Natural killer cell treated with Interleukin-12 subunit alpha and Interleukin-12 subunit beta and Interleukin-15 and Interleukin-18, amount 100 ng/mL, for 72 hours (primary cell): ENCODE measurements around the gene LCMT2. TPM values are rescaled to one million over a fixed set of nuclear protein-coding genes. Genes with fewer than 3 reads are reported as not detected.

Experiments
- ATAC-seq, 2 donors: fragments of 150-1000 bp; cut with Tn5 transposase in 1 of 2; sonication (Bioruptor Pico), chemical (Tn5 transposase) in 1 of 2; 2 replicates each; pipeline ENCODE4 v1.10.0; 2021
- DNase-seq: peaks from one replicate; pipeline ENCODE4 v3.0.0; 2022; ENCODE audit warnings: low spot score
- H3K27ac Mint-ChIP-seq, 2 donors: 1 replicate in 1 of 2; 2 replicates in 1 of 2; pipeline ENCODE4 v1.8.0; 2022; ENCODE audit warnings: mixed read lengths in 2 of 2, mild to moderate bottlenecking in 1 of 2, moderate library complexity in 1 of 2
- H3K27me3 Mint-ChIP-seq, 2 donors: 1 replicate in 1 of 2; 2 replicates in 1 of 2; pipeline ENCODE4 v1.8.0; 2022; ENCODE audit warnings: mixed read lengths in 2 of 2
- H3K36me3 Mint-ChIP-seq: one replicate; pipeline ENCODE4 v1.8.0; 2022; ENCODE audit warnings: mixed read lengths
- H3K4me1 Mint-ChIP-seq, 2 donors: 1 replicate in 1 of 2; 2 replicates in 1 of 2; pipeline ENCODE4 v1.8.0; 2022; ENCODE audit warnings: low read depth in 2 of 2, mixed read lengths in 2 of 2, mild to moderate bottlenecking in 1 of 2
- H3K4me3 Mint-ChIP-seq: one replicate; pipeline ENCODE4 v1.8.0; 2022; ENCODE audit warnings: mixed read lengths
- H3K9me3 Mint-ChIP-seq: 2 replicates; pipeline ENCODE4 v1.8.0; 2022; ENCODE audit warnings: mixed read lengths
- total RNA-seq, 2 donors: library from RNA; stranded (reverse); gene quantifications; one replicate each; pipeline ENCODE4 v1.2.3, GENCODE V29; 2022

Gene LCMT2
- total RNA-seq, 2 donors from 2014 or later: 11.8 to 12.6 TPM

DNA sequence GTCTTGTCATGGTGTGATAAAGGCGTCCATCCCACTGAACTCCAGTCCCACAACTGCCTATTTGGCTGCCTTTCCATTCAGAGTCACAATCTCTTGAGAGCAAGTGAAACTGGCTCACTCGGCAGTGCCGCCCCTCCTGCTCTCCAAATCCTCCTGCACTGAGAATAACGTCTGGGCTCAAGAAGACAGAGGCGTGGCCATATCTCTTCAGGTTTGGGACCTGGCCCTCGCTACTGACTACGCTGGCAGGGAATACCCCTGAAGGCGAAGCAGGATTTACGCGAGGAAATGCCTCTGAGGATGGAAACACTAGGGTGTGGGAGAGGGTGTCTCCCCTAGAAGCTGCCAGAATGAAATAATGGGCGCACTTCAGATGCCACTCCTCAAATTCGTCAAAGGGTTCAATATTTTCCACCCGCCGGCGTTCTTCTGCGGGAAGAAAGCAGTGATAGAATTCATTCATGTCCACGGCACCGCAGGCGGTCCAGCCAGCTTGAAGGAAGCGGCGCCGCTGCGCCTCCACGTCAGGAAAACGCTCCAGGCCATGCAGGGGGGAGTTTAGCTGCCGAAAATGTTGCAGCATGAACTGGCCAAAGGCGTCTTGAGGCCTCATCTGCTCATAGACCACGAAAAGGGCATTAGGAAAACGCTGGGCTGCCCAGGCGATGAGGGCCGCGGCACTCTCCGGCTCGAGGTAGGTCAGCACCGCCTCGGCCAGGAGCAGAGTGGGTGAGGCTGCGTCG is 985 bp downstream of the LCMT2 start:
- H3K4me1 Mint-ChIP-seq: peaks cover 29 to 37% of the 10 kb centered on the region in 2 donors
- ATAC-seq: no peak

DNA sequence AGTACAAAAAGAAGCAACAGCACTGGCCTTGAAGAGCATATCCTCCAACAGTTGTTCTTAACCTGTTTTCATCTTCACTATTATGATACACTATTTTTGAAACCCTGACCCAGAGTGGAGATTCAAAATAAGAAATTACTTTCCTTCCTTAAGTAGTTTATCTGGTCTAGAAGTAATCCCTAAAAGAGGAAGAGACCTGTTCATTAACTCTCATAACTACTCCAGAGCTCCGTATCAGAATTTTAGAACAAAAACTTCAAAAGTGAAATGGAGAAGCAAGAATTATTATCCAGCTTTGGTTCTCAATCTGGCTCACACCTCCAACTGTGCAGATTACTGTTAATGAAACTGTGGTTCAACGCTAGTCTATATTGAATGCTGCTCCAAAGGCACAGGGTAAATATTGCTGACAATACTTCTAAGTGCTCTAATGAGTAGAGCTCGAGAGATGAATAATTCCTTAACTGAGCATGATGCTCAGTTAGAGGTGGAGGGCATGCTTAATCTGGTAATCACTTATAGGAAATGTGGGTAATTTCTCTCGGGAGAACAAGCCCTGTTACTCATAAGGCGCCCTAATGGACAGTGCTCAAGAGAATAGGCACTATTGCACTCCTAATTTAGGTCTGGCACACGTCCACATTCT is 5.2 kb downstream of the LCMT2 start:
- Mint-ChIP-seq H3K36me3 (no peaks in the 10 kb centered on the region), H3K4me1 (peaks cover 16 to 21% of the 10 kb centered on the region in 2 donors), H3K27ac (no peak overlapping the region), H3K27me3 (peaks cover 0 to 6% of the 10 kb centered on the region in 2 donors), H3K9me3 (no peaks in the 10 kb centered on the region), H3K4me3 (no peak overlapping the region)
- DNase-seq: no peak
- ATAC-seq: peak in 1 of 2 donors; percentile 28

More for the DNA sequence above, 985 bp downstream of the LCMT2 start:
- H3K9me3 Mint-ChIP-seq: no peaks in the 10 kb centered on the region
- H3K27me3 Mint-ChIP-seq: no peaks in the 10 kb centered on the region
- H3K4me3 Mint-ChIP-seq: peak overlapping the region; percentile 90
- no peak for DNase-seq
- peaks cover 11% of the 10 kb centered on the region for H3K36me3 Mint-ChIP-seq
- peak overlapping the region; percentile 95 to 96 for H3K27ac Mint-ChIP-seq

DNA sequence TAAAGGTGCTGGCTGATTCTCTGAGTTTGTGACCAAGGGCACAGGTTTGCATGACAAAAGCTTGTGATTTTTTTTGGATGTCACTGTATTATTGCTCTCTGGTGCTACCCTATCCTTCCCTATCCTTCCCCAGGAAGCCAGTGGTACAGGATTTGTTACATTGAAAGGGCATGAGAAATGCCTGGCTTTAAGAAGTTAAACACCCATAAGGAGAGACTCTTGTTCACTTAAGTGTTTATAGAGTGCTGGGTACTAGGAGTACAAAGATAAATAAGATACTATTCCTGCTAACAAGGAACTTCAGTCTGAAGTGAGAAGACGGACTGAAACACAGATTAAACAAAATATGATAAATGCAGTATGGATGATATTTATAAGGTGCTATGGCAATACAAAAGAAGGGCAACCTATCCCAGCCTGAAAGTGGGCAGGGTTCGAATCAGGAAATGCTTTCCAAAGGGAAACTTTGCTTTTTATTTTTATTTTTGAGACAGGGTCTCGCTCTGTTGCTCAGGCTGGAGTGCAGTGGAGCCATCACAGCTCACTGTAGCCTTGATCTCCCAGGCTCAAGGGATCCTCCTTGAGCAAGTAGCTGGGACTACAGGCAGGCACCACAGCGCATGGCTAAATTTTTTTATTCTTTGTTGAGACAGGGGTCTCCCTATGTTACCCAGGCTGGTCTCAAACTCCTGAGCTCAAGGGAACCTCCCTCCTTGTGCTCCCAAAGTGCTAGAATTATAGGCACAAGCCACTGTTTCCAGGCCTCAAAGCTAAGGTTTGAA is 11.2 kb downstream of the LCMT2 start:
- Mint-ChIP-seq H3K27me3 (peaks cover 0 to 12% of the 10 kb centered on the region in 2 donors), H3K36me3 (no peaks in the 10 kb centered on the region), H3K9me3 (no peaks in the 10 kb centered on the region), H3K4me1 (no peaks in the 10 kb centered on the region), H3K27ac (no peak overlapping the region), H3K4me3 (no peak overlapping the region)
- no peak for ATAC-seq
- DNase-seq: no peak

DNA sequence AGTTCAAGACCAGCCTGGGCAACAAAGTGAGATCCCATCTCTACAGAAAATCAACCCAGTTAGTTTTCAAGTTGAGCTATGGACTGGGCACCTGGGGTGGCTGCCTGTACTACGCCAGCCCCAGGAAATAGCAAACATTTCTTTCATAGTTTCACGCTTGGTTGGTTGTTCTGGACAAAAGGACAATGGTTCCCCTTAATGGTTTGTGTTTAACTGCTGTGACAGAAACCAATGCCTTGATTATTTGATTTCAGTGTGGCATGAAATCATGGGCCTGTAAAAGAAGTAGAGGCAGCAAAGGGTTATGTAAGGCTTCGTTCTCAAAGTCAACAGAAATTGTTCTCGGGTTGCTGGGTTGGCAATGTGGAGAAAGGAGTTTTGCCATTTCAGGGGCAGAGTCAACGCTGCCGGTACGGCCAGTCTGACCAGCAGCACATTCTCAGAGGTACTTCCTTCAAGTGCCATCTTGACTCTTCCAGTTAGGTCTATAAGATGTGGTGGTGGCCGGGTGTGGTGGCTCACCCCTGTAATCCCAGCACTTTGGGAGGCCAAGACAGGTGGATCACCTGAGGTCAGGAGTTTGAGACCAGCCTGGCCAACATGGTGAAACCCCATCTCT is 12.7 kb downstream of the LCMT2 start:
- no peaks in the 10 kb centered on the region for H3K36me3 Mint-ChIP-seq
- H3K4me1 Mint-ChIP-seq: no peaks in the 10 kb centered on the region
- no peak for ATAC-seq
- H3K27me3 Mint-ChIP-seq: peaks cover 4 to 15% of the 10 kb centered on the region in 2 donors
- H3K9me3 Mint-ChIP-seq: no peaks in the 10 kb centered on the region
- DNase-seq: no peak
- no peak overlapping the region for H3K4me3 Mint-ChIP-seq
- no peak overlapping the region for H3K27ac Mint-ChIP-seq

DNA sequence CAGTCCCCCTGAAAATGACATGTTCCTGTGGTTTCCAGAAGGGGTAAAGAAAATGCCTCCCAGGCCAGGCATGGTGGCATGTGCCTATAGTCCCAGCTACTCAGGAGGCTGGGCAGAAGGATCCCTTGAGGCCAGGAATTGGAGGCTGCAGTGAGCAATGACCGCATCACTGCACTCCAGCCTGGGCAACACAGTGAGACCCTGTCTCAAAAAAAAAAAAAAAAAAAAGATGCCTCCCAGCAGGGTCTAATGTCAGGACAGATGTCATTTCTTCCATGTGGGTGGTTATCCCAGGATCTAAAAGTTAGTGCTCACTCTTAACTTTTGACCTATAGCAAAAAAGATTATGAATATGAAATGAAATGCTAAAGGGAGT is 13.4 kb downstream of the LCMT2 start:
- H3K4me1 Mint-ChIP-seq: no peaks in the 10 kb centered on the region
- peaks cover 8 to 16% of the 10 kb centered on the region in 2 donors for H3K27me3 Mint-ChIP-seq
- ATAC-seq (no peak), DNase-seq (no peak)
- no peaks in the 10 kb centered on the region for H3K36me3 Mint-ChIP-seq
- no peaks in the 10 kb centered on the region for H3K9me3 Mint-ChIP-seq
- H3K27ac Mint-ChIP-seq: no peak overlapping the region
- no peak overlapping the region for H3K4me3 Mint-ChIP-seq

DNA sequence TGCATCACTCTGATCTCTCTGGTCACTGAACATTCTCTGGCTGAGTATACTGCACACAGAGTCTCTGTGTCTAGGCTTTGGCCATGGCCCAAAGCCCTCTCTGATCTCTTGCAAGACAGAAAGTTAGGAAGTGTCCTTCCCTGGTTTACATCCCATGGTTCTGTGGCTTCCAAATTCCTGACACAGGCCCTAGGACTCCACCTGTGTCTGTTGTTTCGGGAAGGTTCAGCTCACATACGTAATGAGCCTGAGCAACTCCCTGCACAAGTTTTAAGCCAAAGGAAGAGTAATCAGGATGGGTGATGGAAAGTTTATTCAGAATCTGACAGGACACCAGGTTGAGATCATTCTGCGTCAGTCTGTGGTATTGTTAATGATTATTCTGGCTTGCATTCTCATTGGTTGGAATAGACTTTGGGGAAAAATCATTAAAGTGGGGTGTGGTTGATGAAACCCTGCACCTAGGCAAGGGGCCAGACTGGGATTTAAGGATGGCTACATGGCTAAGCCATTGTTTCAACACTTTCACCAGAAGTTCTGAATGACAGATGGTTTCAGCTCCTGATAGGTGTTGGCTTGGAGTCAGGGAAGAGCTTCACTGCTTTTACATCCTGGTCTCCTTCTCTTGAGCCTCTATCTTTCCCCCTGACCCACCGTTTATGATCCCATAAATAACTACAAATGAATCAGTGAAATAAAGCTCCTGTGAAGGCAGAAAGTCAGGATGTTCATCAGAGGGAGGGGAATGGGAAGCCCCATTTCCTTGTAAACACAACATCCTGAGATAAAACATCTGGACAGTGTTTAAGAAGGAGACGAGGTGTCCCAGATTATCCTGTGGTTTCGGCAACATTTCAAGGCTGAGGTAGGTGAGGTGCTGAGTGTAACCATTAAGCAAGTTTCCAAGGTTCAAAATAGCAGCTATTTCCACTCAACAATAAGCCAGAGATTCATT is 14.1 kb downstream of the LCMT2 start:
- H3K27me3 Mint-ChIP-seq: peaks cover 14 to 16% of the 10 kb centered on the region in 2 donors
- no peaks in the 10 kb centered on the region for H3K4me1 Mint-ChIP-seq
- H3K9me3 Mint-ChIP-seq: no peaks in the 10 kb centered on the region
- no peak overlapping the region for H3K27ac Mint-ChIP-seq
- no peak for ATAC-seq
- H3K4me3 Mint-ChIP-seq: no peak overlapping the region
- no peak for DNase-seq
- no peaks in the 10 kb centered on the region for H3K36me3 Mint-ChIP-seq

DNA sequence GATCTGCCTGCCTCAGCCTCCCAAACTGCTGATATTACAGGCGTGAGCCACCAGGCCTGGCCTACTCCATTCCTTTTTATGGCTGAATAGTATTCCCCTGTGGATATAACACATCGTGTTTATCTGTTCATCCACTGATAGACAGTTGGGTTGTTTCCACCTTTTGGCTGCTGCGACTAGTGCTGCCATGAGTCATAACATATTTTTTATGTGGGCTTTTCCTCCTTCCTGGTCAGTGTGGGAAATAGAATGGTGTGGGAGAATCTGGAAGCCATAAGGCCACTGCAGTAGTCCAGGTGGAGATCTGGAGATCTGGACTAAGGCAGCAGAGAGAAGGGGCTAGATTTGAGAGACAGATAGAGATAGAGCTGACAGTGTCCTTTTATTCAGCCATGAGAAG is 16.2 kb downstream of the LCMT2 start:
- no peak for DNase-seq
- Mint-ChIP-seq H3K9me3 (no peaks in the 10 kb centered on the region), H3K27me3 (peaks cover 27 to 30% of the 10 kb centered on the region in 2 donors), H3K27ac (no peak overlapping the region), H3K36me3 (no peaks in the 10 kb centered on the region), H3K4me1 (no peaks in the 10 kb centered on the region), H3K4me3 (no peak overlapping the region)
- no peak for ATAC-seq

DNA sequence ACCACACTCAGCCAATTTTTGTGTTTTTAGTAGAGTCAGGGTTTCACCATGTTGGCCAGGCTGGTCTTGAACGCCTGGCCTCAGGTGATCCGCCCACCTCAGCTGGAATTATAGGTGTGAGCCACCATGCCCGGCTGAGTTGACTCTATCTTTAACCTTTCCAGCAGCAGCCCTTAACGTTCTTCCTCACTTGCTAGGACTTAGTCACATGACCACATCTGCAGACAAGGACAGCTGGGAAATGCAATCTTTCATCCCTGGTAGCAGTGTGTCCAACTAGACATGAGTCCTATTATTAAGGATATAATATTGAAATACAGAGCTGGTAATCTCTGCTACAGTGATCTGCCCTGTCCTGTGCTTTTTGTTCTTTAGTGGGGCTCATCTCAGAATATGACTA is 18.0 kb downstream of the LCMT2 start:
- no peaks in the 10 kb centered on the region for H3K9me3 Mint-ChIP-seq
- no peak overlapping the region for H3K27ac Mint-ChIP-seq
- H3K36me3 Mint-ChIP-seq: no peaks in the 10 kb centered on the region
- peaks cover 36 to 43% of the 10 kb centered on the region in 2 donors for H3K27me3 Mint-ChIP-seq
- ATAC-seq (no peak), DNase-seq (no peak)
- peaks cover 0 to 3% of the 10 kb centered on the region in 2 donors for H3K4me1 Mint-ChIP-seq
- H3K4me3 Mint-ChIP-seq: no peak overlapping the region

DNA sequence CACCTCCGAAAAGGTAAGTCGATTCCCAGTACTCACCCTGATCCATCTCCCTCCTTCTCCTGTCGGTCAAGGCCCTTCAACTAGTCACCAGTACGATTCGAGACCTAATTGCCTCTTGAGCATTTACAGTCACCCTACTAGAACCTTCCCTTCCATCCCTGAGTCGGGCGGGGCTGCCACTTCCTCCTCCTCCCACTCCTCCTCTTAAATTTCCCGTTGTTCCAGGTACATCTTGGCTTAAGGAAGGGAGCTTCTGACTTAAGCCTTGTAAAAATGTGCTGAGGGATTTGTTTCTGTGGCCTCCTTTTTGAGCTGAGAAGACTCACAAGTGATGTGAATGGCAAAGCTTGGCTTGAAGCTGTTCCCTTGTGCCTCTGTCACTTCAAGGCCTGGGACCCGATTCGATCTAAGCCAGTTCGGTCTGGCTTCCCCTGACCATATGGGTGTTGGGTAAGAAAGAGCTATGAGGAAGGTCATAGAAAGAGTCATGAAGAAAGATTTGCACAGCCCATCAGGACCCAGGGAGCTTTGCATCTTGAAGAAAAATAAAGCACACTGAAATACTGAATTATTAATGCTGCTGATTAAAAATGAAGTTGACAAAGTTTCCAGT is 28.1 kb downstream of the LCMT2 start, which contains the start of gene TGM7:
Gene TGM7 (minus strand): TSS at position 51 of the 613 bp plus-strand sequence.
- Mint-ChIP-seq H3K9me3 (no peaks in the 10 kb centered on the region), H3K36me3 (no peaks in the 10 kb centered on the region), H3K4me1 (no peaks in the 10 kb centered on the region), H3K27me3 (peaks cover 25 to 44% of the 10 kb centered on the region in 2 donors), H3K4me3 (no peak within 1 kb of the TSS), H3K27ac (no peak within 1 kb of the TSS)
- DNase-seq: no peak
- no peak for ATAC-seq

DNA sequence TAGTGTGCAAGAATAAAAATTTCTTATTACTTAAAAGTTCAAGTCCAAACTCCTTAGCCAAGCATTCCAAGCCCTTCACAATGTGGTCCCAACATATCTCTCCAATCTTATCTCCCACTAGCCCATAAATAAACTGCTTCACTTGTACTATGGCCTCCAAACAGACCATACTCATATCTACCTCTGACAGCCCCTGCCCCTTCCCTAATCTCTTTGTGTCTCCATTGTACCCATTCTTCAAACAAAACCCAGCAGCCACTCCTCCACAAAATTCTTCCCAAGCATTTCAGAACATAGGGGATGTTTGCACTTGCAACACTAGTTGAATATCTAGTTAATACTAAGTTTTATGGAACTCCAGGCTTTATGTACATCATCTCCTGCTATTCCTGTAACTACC is 30.5 kb downstream of the LCMT2 start:
- H3K27ac Mint-ChIP-seq: no peak overlapping the region
- H3K9me3 Mint-ChIP-seq: no peaks in the 10 kb centered on the region
- H3K36me3 Mint-ChIP-seq: no peaks in the 10 kb centered on the region
- H3K27me3 Mint-ChIP-seq: peaks cover 24 to 41% of the 10 kb centered on the region in 2 donors
- ATAC-seq (no peak), DNase-seq (no peak)
- H3K4me3 Mint-ChIP-seq: no peak overlapping the region
- H3K4me1 Mint-ChIP-seq: no peaks in the 10 kb centered on the region

DNA sequence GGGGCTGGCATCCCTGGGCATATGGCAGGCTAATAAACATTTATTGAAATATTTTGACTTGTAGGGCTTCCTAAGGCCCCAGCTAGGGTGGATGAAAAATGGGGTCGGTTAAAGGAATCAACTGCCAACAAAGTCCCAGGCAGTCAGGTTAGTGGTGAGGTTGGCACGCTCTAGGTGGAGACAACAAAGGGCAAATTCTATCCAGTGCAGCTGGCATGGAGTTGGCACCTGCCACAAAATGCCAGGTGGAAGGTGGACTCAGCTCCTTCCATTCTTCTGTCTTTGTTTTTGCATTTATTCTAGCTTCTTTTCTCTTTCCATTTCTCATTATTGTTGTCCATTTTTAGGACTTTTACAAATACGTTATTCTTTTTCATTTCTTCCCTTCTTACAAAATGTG is 31.0 kb downstream of the LCMT2 start:
- Mint-ChIP-seq H3K4me1 (no peaks in the 10 kb centered on the region), H3K27me3 (peaks cover 29 to 44% of the 10 kb centered on the region in 2 donors), H3K9me3 (no peaks in the 10 kb centered on the region), H3K4me3 (no peak overlapping the region), H3K36me3 (no peaks in the 10 kb centered on the region), H3K27ac (no peak overlapping the region)
- ATAC-seq (no peak), DNase-seq (no peak)

DNA sequence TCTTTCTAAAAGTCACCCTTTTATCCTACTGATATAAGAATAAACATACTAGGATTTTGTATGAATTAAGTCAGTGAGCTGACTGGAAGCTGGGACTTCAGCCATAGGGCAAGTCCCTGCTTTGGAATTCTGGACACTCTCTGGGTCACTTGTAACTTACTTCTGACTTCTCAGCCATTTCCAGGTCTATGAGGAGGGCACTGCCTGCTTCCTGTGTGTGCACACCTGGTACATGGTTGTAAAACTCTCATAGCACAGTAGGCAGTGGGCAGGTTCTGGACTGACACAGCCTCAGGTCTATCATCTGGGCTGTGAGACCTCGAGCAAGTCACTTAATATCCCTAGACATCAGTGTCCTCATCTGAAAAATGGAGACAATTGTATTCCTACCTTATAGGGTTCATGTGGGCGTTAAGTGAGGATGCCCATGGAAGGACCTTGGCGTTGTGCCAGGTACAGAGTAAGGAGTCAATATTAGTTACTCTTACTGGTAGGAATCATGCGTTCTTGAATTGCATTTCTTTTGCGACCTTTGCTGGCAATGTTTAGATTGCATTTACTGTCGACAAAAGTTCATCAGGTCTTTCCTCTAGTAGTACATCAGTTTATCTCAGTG is 36.2 kb downstream of the LCMT2 start:
- peaks cover 27 to 48% of the 10 kb centered on the region in 2 donors for H3K27me3 Mint-ChIP-seq
- peaks cover 0 to 3% of the 10 kb centered on the region in 2 donors for H3K4me1 Mint-ChIP-seq
- no peaks in the 10 kb centered on the region for H3K9me3 Mint-ChIP-seq
- DNase-seq (no peak), ATAC-seq (no peak)
- no peaks in the 10 kb centered on the region for H3K36me3 Mint-ChIP-seq
- H3K4me3 Mint-ChIP-seq: no peak overlapping the region
- no peak overlapping the region for H3K27ac Mint-ChIP-seq
